GM19468 (cell line): ENCODE measurements around the gene IL2RA.
A peak's percentile ranks its signal among the peaks of the same experiment; 100 is the strongest.
"Not testable (repeated sequence)": the region's sequence is repeated elsewhere in the genome, so short reads cannot be mapped to it uniquely, and the experiment has no call there.

Experiments used
- ATAC-seq: cut with Tn5 transposase; IDR thresholded peaks from one replicate; pipeline ENCODE4 v1.9.1; 2021; ENCODE audit warnings: mild to moderate bottlenecking, moderate library complexity, moderate number of reproducible peaks; ENCODE audit not compliant: unreplicated experiment; ENCODE audit errors: extremely low read depth

Gene IL2RA

GRCh38 chr10:6019010-6019782 is 43.0 kb downstream of the IL2RA start:
- ATAC-seq = no peak

- no peak for ATAC-seq
Measured at GRCh38 chr10:6018422-6018821, 43.7 kb downstream of the IL2RA start.

GRCh38 chr10:6017781-6018354 is 44.3 kb downstream of the IL2RA start:
- ATAC-seq = no peak

- ATAC-seq = no peak
Measured at GRCh38 chr10:6014241-6014761, 47.9 kb downstream of the IL2RA start.

- no peak for ATAC-seq
Measured at GRCh38 chr10:6013413-6014192, 48.6 kb downstream of the IL2RA start.

GRCh38 chr10:6012121-6012905 is 49.9 kb downstream of the IL2RA start:
- no peak for ATAC-seq

GRCh38 chr10:6011558-6011957 is 50.6 kb downstream of the IL2RA start:
- ATAC-seq = no peak

GRCh38 chr10:6010569-6010968 is 51.6 kb downstream of the IL2RA start:
- ATAC-seq = no peak

GRCh38 chr10:6009961-6010360 is 52.2 kb downstream of the IL2RA start:
- ATAC-seq = no peak

GRCh38 chr10:6009150-6009549 is 53.0 kb downstream of the IL2RA start:
- no peak for ATAC-seq

GRCh38 chr10:6008497-6009142 is 53.5 kb downstream of the IL2RA start:
- ATAC-seq = no peak

- no peak for ATAC-seq
Measured at GRCh38 chr10:6006991-6007390, 55.2 kb downstream of the IL2RA start.

- ATAC-seq = no peak
Measured at GRCh38 chr10:6006546-6006945, 55.6 kb downstream of the IL2RA start.

GRCh38 chr10:6005856-6006395 is 56.2 kb downstream of the IL2RA start:
- no peak for ATAC-seq

GRCh38 chr10:6005161-6005804 is 56.9 kb downstream of the IL2RA start:
- ATAC-seq = not testable (repeated sequence)

GRCh38 chr10:6002809-6003510 is 59.2 kb downstream of the IL2RA start:
- ATAC-seq = peak; percentile 19

- ATAC-seq = no peak
Measured at GRCh38 chr10:5999440-6000165, 62.6 kb downstream of the IL2RA start.

- no peak for ATAC-seq
Measured at GRCh38 chr10:5996696-5997095, 65.5 kb downstream of the IL2RA start.
